Endometrium (tissue), 2 donors: ENCODE results near the gene SLC6A3.

Source experiments
- FAIRE-seq: peaks from 2 replicates; lab custom pipeline; 2012; peaks lifted over from hg19 to GRCh38; lab: Jason Lieb, UNC
- donor health status: control.
- donor health status: control.

SLC6A3 gene

DNA sequence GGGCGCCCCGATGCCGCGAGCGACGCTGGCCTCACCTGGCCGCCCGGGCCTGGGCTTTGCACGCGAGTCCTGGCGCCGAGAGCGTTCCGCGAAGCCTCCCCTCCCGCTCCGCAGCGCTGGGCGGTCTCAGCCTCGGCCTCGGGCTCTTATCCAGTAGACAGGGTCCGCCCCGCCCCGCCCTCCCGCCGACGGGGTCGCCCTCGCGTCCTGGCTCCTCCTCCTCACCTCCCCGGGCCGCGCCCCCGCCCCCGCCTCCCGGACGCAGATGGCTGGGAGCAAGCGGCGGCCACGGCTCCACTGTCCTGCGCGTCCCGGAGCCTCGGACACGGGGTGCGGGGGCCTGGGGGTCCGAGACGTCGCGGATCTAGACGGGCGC is at the start of gene SLC6A3:
TSS of gene SLC6A3 (minus strand) at position 128 of the 376 bp plus-strand sequence. CDS start 2,243 bp downstream, outside the sequence.
- no peak for FAIRE-seq

GRCh38 chr5:1493941-1494340 is 48.7 kb upstream of the SLC6A3 start:
- no peak for FAIRE-seq

- FAIRE-seq, result no peak
Observed at GRCh38 chr5:1493413-1493812, 48.2 kb upstream of the SLC6A3 start.

DNA sequence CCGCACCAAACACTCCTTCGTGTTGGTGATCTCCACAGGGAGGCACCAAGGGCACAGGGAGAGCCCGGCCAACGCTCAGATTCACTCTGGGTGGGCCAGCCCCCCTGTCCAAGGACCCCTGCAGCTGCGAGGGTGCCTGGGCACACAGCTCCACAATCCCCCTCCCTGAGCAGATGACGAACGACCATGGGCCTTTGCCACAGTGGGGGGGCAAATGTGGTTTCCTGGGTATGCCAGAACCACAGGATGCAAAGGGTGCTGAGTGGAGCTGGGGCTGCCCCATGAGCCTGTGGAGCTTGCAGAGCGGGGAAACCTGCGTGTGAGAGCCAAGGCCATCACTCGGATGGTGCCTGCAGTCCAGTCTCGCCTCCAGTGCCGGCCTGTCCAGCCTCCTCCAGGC is 47.5 kb upstream of the SLC6A3 start:
- FAIRE-seq, result no peak

DNA sequence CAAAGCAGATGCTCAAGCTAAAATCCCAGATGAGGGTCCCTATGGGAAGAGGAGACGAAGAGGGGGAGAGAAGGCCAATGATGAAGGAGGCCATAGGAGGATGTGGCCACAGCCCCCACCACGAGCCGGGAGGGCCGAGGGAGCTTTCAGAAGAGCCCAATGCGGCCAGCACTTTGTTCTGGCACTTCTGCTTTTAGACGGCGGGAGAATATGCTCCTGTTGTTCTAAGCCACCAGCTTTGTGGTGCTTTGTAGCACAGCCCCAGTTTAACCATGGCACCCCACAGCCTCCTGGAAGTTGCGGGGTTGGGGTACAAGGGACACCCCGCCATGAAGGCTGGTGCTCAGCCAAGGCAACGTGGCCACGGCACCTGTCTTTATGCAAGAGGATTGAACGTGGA is 45.1 kb upstream of the SLC6A3 start:
- no peak for FAIRE-seq

DNA sequence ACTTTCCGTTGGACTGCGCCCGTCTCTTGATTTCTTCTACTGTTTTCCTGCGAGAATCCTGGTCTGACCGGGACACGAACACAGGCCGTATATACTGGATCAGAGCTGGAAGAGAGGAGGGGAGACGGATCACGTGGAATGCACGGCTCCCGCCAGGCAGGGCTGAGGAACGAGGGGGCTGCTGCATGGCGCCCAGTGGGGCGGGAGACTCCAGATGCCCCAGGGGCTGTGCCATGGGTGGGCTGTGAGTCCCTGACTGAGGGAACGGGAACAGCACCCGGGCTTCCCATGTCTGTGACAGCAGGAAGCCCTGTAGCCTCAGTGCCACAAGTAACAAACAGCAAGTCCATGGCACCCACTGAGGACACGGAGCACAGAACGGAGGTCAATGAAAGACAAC is 44.5 kb upstream of the SLC6A3 start:
- no peak for FAIRE-seq

GRCh38 chr5:1488882-1489680 is 43.8 kb upstream of the SLC6A3 start:
- no peak for FAIRE-seq

DNA sequence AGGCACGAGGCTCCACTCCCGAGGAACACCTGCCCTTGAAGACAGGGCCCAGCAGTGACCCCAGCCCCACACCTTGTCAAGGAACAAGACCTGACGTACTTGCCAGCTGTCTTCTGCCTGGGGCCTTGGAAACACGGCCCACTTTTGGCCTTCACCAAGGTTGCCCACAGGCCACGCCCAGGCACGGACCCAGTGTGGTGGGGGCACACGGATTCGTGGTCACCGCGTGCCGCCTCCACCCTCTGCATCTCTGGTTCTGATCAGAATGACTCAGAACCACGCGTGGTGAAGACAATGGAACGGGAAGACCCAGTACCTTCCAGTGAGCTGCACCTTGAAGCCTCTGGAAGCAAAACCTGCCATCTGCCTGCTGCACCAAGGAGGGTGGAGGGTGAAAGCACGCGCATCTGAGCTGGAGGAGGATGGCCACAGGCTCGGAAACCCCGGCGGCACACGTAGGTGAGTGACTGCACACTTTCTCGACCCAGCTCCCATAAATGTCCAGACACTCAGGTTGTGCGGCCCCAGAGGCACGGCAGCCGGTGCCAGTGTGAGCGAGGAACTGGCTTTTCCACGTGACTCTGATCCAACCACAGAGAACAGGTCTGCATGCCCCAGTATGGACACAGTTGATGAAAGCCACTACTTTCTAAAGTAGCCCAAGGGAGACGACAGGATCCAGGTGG is 42.0 kb upstream of the SLC6A3 start:
- no peak for FAIRE-seq

DNA sequence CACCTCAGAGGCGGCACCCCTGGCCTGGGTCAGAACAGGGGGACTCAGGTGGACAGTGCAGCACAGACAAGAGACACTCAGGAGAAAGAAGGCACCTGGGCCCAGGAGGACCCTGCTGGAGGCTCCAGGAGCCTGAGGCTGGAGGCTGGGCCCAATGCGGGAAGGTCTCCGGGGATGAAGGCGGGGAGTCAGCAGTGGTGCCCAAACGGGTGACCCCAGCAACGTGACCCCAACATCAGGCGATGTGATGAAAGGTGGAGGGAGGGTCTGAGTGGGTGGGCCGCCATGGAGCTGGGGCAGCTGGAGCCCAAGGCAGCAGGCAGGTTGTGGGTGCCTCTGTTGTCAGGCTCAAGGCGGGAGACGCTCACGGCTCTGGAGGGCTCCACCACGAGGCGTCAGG is 41.0 kb upstream of the SLC6A3 start:
- no peak for FAIRE-seq

- FAIRE-seq, result no peak
Observed at GRCh38 chr5:1485579-1486118, 40.4 kb upstream of the SLC6A3 start.

DNA sequence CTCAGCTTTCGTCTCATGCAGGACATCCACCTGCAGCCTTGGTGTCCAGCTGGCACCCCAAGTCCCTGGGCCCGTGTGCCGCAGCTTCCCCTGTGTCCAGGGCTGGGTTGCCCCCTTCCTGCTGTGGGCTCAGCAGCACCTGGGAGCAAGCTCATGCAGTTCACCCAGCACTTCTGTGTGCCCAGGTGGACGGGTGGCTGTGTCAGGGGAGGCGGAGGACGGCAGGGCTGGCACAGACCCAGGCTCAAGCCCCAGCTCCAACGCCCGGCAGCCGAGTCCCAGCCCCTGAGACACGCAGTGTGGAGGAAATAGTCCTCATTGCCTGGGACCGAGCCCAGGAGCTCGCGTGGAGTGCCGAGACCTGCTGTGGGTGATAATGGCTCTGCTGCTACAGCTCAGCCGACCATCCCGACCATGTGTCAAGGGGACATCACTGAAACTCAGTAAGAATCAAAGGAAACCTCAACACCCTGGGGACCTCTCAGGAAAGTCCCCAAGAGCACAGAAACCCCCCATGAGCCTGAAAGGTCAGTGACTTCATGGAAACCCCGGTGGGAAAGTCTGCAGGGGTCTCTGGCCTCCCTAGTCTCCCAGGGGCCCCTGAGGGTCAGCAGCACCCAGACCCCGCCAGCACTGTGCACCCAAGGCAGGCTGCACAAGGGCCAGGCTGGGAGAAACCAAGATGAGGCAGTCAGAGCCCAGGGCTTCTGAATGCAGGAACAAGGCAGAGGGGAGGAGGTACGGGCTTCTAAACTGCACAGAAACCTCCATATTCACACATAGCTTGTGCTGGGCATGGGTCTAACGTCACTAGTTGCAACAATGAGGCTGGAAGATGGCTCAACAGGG is 39.7 kb upstream of the SLC6A3 start:
- no peak for FAIRE-seq

GRCh38 chr5:1483856-1484729 is 38.9 kb upstream of the SLC6A3 start:
- no peak for FAIRE-seq

- no peak for FAIRE-seq
Observed at GRCh38 chr5:1483064-1483463, 37.8 kb upstream of the SLC6A3 start.

DNA sequence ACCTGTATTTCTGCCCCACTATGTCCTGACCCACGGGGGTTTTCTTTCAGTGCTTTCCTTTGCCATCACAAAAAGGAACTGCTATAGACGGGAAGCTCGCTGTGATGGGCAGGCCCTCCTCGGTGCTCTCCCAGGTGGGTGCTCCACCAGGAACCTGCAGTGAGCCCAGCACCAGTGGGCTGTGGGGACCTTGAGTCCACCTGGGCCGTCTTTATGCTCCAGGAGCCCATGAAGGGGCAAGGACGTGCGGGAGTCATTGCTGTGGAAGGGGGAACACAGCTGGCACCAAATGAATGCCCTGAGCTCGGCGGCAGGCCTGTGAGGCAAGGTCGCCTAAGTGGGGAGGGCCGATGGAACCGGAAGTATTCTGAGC is 36.7 kb upstream of the SLC6A3 start:
- FAIRE-seq, result no peak

DNA sequence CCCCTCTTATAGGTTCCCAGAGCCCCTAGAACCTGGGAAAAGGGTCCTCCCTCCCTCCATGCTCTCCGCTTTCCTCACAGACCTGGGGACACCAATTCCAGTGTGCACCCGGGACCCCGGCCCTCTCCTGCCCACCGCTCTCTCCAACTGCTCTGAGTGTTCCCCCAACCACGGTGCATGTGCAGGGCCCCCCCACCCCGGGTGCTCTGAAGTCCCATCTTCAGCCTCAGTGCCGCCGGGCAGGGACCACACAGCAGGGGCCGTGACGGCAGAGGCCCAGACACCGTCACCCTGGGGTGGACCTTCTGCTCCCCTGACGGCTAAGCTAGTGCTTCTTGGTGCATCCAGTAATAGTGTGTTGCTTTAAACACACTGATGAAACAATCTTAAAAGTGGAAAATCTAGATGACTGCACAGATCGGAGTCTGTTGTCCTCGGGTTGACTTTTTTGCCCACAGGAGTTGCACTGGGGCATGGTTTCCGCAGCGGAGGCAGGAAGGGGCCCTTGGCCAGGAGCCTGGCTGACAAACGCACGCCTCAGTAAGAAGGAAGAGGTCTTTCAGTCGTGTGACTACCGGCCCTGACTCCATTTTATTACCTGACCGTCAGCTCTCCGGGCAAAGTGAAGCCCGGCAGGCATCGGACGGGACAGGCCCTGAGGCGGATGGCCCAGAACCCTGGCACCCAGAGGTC is 36.2 kb upstream of the SLC6A3 start:
- no peak for FAIRE-seq

- no peak for FAIRE-seq
Observed at GRCh38 chr5:1480806-1481205, 35.6 kb upstream of the SLC6A3 start.

- no peak for FAIRE-seq
Observed at GRCh38 chr5:1480217-1480616, 35.0 kb upstream of the SLC6A3 start.

DNA sequence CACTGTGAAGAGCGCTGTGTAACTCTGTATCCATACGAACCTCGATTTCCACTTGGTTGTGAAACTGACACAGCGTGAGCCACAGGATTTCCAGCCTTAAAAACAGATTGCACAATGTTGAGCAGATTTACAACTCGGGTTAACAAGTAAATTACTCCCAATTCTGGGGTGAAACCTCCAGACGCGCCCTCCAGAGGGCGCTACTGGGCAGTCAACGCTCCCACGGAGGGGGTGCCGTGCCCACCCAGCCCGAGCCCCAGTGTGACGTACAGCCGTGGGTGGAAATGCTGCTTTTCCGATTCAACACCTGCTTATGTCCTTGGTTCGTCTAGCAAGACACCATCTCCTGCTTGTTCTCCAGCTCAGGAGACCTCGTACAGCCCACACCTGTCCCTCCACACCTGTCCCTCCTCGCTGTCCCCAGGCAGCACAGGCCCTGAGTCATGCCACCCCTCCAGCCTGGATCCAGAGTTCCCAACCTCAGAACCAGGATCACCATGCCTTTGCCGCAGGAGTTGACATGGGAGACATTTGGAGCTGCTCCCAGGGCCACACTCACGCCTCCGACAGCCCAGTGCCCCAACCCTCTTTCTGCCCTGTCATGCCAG is 34.4 kb upstream of the SLC6A3 start:
- FAIRE-seq, result no peak

GRCh38 chr5:1479066-1479465 is 33.8 kb upstream of the SLC6A3 start:
- FAIRE-seq, result no peak

DNA sequence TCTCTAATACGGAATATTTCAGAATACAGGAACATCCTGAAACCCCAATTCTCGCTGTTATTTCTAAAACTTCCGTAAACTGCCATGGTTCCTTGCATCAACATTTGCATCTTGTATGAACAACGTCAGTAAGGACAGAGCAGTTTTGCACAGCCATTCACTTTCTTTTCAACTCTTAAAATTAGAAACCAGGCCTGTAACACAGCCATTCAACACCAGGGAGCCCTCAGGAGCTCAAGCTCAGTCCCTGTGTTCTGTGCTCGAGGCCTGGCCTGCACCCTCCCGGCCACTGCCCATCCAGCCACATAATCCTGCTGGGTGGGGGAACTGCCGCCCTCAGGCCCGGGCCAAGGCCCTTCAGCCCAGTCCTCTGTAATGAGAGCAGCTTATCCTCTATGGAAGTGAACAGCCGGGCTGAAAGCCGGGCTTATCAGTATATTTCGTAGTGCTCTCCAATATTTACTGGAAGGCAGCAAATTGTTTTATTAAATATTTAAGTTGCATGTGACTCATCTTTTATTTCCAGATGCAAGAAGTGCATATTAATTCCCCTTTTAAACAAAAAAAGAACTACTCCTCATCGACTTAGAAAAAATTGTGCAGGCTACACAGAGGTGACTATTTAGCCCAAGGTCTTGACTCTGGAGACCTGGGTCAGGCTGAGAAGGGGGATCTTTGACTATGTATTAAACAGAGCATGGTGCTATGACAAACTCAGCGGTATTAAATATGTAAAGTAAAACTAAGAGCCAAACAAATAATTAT is 33.2 kb upstream of the SLC6A3 start:
- no peak for FAIRE-seq
